Measurements from ENCODE around the gene PSIP1.
"Not testable (repeated sequence)": the region's sequence is repeated elsewhere in the genome, so short reads cannot be mapped to it uniquely, and the experiment has no call there.

PSIP1 gene

GRCh38 chr9:15469406-15469805 lies 41.4 kb downstream of the PSIP1 start:
- H3K9me3 ChIP-seq (replicated peaks; ENCODE audit: low read length): no peaks in the 10 kb centered on the region
- H3K9ac ChIP-seq (ENCODE audit: low read depth, low read length): no peak overlapping the region
- peaks cover 3% of the 10 kb centered on the region for H3K4me1 ChIP-seq (ENCODE audit: control insufficient read depth, insufficient read depth, low read length)
- peaks cover 56% of the 10 kb centered on the region for H3K36me3 ChIP-seq (ENCODE audit: insufficient read depth, low read length)
- no peaks in the 10 kb centered on the region for H3K27me3 ChIP-seq (ENCODE audit: control insufficient read depth, insufficient read depth, low read length)
- no peak overlapping the region for H3K4me2 ChIP-seq (ENCODE audit: low read length)
- no peak overlapping the region for H3K4me3 ChIP-seq (ENCODE audit: low read length)

GRCh38 chr9:15468145-15468544 lies 42.6 kb downstream of the PSIP1 start:
- Histone ChIP-seq H3K9ac (ENCODE audit: low read depth, low read length) (no peak overlapping the region), H3K27me3 (ENCODE audit: control insufficient read depth, insufficient read depth, low read length) (no peaks in the 10 kb centered on the region), H3K4me1 (ENCODE audit: control insufficient read depth, insufficient read depth, low read length) (peaks cover 3% of the 10 kb centered on the region), H3K36me3 (ENCODE audit: insufficient read depth, low read length) (peaks cover 62% of the 10 kb centered on the region), H3K4me3 (ENCODE audit: low read length) (no peak overlapping the region), H3K4me2 (ENCODE audit: low read length) (no peak overlapping the region), H3K9me3 (replicated peaks; ENCODE audit: low read length) (no peaks in the 10 kb centered on the region)

- H3K4me1 ChIP-seq (ENCODE audit: control insufficient read depth, insufficient read depth, low read length): no peaks in the 10 kb centered on the region
- H3K4me3 ChIP-seq (ENCODE audit: low read length): no peak overlapping the region
- no peak overlapping the region for H3K4me2 ChIP-seq (ENCODE audit: low read length)
- H3K9me3 ChIP-seq (replicated peaks; ENCODE audit: low read length): no peaks in the 10 kb centered on the region
- no peaks in the 10 kb centered on the region for H3K27me3 ChIP-seq (ENCODE audit: control insufficient read depth, insufficient read depth, low read length)
- no peak overlapping the region for H3K9ac ChIP-seq (ENCODE audit: low read depth, low read length)
- H3K36me3 ChIP-seq (ENCODE audit: insufficient read depth, low read length): peaks cover 77% of the 10 kb centered on the region
Observed at GRCh38 chr9:15461601-15462000, 49.2 kb downstream of the PSIP1 start.

GRCh38 chr9:15461056-15461455 lies 49.7 kb downstream of the PSIP1 start:
- H3K9me3 ChIP-seq (replicated peaks; ENCODE audit: low read length): no peaks in the 10 kb centered on the region
- no peak overlapping the region for H3K4me3 ChIP-seq (ENCODE audit: low read length)
- H3K9ac ChIP-seq (ENCODE audit: low read depth, low read length): no peak overlapping the region
- H3K36me3 ChIP-seq (ENCODE audit: insufficient read depth, low read length): peaks cover 76% of the 10 kb centered on the region
- H3K27me3 ChIP-seq (ENCODE audit: control insufficient read depth, insufficient read depth, low read length): no peaks in the 10 kb centered on the region
- no peak overlapping the region for H3K4me2 ChIP-seq (ENCODE audit: low read length)
- H3K4me1 ChIP-seq (ENCODE audit: control insufficient read depth, insufficient read depth, low read length): no peaks in the 10 kb centered on the region

GRCh38 chr9:15453956-15454355 lies 56.8 kb downstream of the PSIP1 start:
- H3K4me3 ChIP-seq (ENCODE audit: low read length): no peak overlapping the region
- no peaks in the 10 kb centered on the region for H3K9me3 ChIP-seq (replicated peaks; ENCODE audit: low read length)
- H3K36me3 ChIP-seq (ENCODE audit: insufficient read depth, low read length): peaks cover 68% of the 10 kb centered on the region
- H3K27me3 ChIP-seq (ENCODE audit: control insufficient read depth, insufficient read depth, low read length): no peaks in the 10 kb centered on the region
- no peak overlapping the region for H3K9ac ChIP-seq (ENCODE audit: low read depth, low read length)
- H3K4me2 ChIP-seq (ENCODE audit: low read length): no peak overlapping the region
- H3K4me1 ChIP-seq (ENCODE audit: control insufficient read depth, insufficient read depth, low read length): no peaks in the 10 kb centered on the region

DNA sequence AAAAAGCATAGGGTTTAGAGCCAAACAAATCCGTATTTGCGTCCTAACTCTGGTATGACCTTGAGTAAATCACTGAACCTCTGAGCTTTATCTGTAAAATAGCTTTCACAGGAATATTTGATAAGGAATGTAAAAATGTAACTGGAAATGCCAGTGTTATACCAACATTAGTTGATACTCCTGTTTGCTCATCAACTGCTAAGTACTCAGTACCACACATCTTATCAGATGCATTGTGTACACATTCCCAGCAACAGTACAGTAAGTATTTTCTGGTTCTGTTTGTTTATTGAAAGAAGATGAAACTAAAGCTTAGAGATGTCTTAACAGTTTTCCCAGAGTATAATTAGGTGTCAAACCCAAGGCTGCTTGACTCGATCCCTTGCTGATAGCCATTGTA lies 66.6 kb downstream of the PSIP1 start:
- H3K4me1 ChIP-seq (ENCODE audit: control insufficient read depth, insufficient read depth, low read length): no peaks in the 10 kb centered on the region
- peaks cover 69% of the 10 kb centered on the region for H3K36me3 ChIP-seq (ENCODE audit: insufficient read depth, low read length)
- no peaks in the 10 kb centered on the region for H3K9me3 ChIP-seq (replicated peaks; ENCODE audit: low read length)
- H3K4me2 ChIP-seq (ENCODE audit: low read length): no peak overlapping the region
- H3K9ac ChIP-seq (ENCODE audit: low read depth, low read length): no peak overlapping the region
- H3K27me3 ChIP-seq (ENCODE audit: control insufficient read depth, insufficient read depth, low read length): no peaks in the 10 kb centered on the region
- H3K4me3 ChIP-seq (ENCODE audit: low read length): no peak overlapping the region

GRCh38 chr9:15442264-15442663 lies 68.5 kb downstream of the PSIP1 start:
- H3K4me1 ChIP-seq (ENCODE audit: control insufficient read depth, insufficient read depth, low read length); H3K4me3 ChIP-seq (ENCODE audit: low read length); H3K9me3 ChIP-seq (replicated peaks; ENCODE audit: low read length); H3K27me3 ChIP-seq (ENCODE audit: control insufficient read depth, insufficient read depth, low read length); H3K9ac ChIP-seq (ENCODE audit: low read depth, low read length); H3K4me2 ChIP-seq (ENCODE audit: low read length): not testable (repeated sequence)
- H3K36me3 ChIP-seq (ENCODE audit: insufficient read depth, low read length): peaks cover 61% of the 10 kb centered on the region

DNA sequence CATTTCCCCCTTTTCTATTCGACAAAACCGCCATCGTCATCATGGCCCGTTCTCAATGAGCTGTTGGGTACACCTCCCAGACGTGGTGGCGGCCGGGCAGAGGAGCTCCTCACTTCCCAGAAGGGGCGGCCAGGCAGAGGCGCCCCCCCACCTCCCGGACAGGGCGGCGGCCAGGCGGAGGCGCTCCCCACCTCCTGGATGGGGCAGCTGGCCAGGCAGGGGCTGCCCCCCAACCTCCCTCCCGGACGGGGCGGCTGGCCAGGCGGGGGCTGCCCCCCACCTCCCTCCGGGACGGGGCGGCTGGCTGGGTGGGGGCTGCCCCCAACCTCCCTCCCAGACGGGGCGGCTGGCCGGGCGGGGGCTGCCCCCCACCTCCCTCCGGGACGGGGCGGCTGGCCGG lies 68.9 kb downstream of the PSIP1 start:
- H3K9me3 ChIP-seq (replicated peaks; ENCODE audit: low read length); H3K4me1 ChIP-seq (ENCODE audit: control insufficient read depth, insufficient read depth, low read length); H3K9ac ChIP-seq (ENCODE audit: low read depth, low read length); H3K4me2 ChIP-seq (ENCODE audit: low read length); H3K4me3 ChIP-seq (ENCODE audit: low read length); H3K27me3 ChIP-seq (ENCODE audit: control insufficient read depth, insufficient read depth, low read length): not testable (repeated sequence)
- peaks cover 58% of the 10 kb centered on the region for H3K36me3 ChIP-seq (ENCODE audit: insufficient read depth, low read length)

DNA sequence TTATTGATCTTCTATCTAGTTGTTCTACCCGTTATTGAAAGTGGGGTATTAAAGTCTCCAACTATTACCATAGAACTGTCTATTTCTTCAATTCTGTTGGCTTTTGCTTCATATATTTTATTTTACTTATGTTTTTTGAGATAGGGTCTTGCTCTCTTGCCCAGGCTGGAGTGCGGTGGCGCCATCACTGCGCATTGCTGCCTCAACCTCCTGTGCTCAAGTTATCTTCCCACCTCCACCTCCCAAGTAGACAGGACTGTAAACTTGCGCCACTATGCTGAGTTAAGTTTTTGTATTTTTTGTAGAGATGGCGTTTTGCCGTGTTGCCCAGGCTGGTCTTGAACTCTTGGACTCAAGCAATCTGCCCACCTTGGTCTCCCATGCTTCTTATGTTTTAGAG lies 71.9 kb downstream of the PSIP1 start:
- H3K9ac ChIP-seq (ENCODE audit: low read depth, low read length): no peak overlapping the region
- peaks cover 49% of the 10 kb centered on the region for H3K36me3 ChIP-seq (ENCODE audit: insufficient read depth, low read length)
- no peaks in the 10 kb centered on the region for H3K4me1 ChIP-seq (ENCODE audit: control insufficient read depth, insufficient read depth, low read length)
- H3K4me2 ChIP-seq (ENCODE audit: low read length): no peak overlapping the region
- no peaks in the 10 kb centered on the region for H3K27me3 ChIP-seq (ENCODE audit: control insufficient read depth, insufficient read depth, low read length)
- H3K9me3 ChIP-seq (replicated peaks; ENCODE audit: low read length): no peaks in the 10 kb centered on the region
- H3K4me3 ChIP-seq (ENCODE audit: low read length): no peak overlapping the region

- Histone ChIP-seq H3K9ac (ENCODE audit: low read depth, low read length) (no peak overlapping the region), H3K4me3 (ENCODE audit: low read length) (no peak overlapping the region), H3K36me3 (ENCODE audit: insufficient read depth, low read length) (peaks cover 43% of the 10 kb centered on the region), H3K4me2 (ENCODE audit: low read length) (no peak overlapping the region), H3K9me3 (replicated peaks; ENCODE audit: low read length) (no peaks in the 10 kb centered on the region), H3K4me1 (ENCODE audit: control insufficient read depth, insufficient read depth, low read length) (no peaks in the 10 kb centered on the region), H3K27me3 (ENCODE audit: control insufficient read depth, insufficient read depth, low read length) (no peaks in the 10 kb centered on the region)
Observed at GRCh38 chr9:15433661-15434060, 77.1 kb downstream of the PSIP1 start.

DNA sequence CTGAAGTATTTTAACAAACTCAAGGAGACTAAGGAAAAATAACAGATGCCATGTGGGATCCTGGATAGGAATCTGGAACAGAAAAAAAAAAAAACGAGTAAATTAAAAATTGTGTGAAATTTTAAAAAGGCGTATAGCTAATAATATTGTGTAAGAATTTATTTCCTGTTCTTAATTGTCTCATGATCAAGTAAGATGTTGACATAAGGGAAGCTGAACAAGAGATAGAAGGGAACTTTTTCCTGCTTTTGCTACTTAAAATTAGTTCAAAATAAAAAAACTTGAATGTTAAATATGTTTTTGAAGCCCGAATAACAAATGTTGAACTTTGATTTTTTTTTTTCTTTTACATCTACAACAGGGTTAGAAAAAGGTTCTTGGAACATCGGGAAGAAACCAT lies 77.6 kb downstream of the PSIP1 start:
- Histone ChIP-seq H3K9ac (ENCODE audit: low read depth, low read length) (no peak overlapping the region), H3K9me3 (replicated peaks; ENCODE audit: low read length) (no peaks in the 10 kb centered on the region), H3K4me1 (ENCODE audit: control insufficient read depth, insufficient read depth, low read length) (no peaks in the 10 kb centered on the region), H3K36me3 (ENCODE audit: insufficient read depth, low read length) (peaks cover 40% of the 10 kb centered on the region), H3K4me2 (ENCODE audit: low read length) (no peak overlapping the region), H3K4me3 (ENCODE audit: low read length) (no peak overlapping the region), H3K27me3 (ENCODE audit: control insufficient read depth, insufficient read depth, low read length) (no peaks in the 10 kb centered on the region)

- Histone ChIP-seq H3K27me3 (ENCODE audit: control insufficient read depth, insufficient read depth, low read length) (no peaks in the 10 kb centered on the region), H3K4me3 (ENCODE audit: low read length) (no peak overlapping the region), H3K36me3 (ENCODE audit: insufficient read depth, low read length) (peaks cover 40% of the 10 kb centered on the region), H3K4me2 (ENCODE audit: low read length) (no peak overlapping the region), H3K9ac (ENCODE audit: low read depth, low read length) (no peak overlapping the region), H3K4me1 (ENCODE audit: control insufficient read depth, insufficient read depth, low read length) (no peaks in the 10 kb centered on the region), H3K9me3 (replicated peaks; ENCODE audit: low read length) (no peaks in the 10 kb centered on the region)
Observed at GRCh38 chr9:15430920-15431844, 79.6 kb downstream of the PSIP1 start.
